Measurements from ENCODE around the gene DOCK6.

The DOCK6 gene

GRCh38 chr19:11202488-11203193 lies 59.7 kb downstream of the DOCK6 start:
- H3K4me3 ChIP-seq (ENCODE audit: low read depth, low read length) = no peak overlapping the region
- TF ChIP-seq CTCF (IDR thresholded peaks at IDR 0.05; ENCODE audit: borderline replicate concordance, insufficient read depth, low read depth, low read length) = no peak

GRCh38 chr19:11201791-11202190 lies 60.5 kb downstream of the DOCK6 start:
- H3K4me3 ChIP-seq (ENCODE audit: low read depth, low read length) = no peak overlapping the region
- TF ChIP-seq CTCF (IDR thresholded peaks at IDR 0.05; ENCODE audit: borderline replicate concordance, insufficient read depth, low read depth, low read length) = no peak

GRCh38 chr19:11200931-11201330 lies 61.4 kb downstream of the DOCK6 start:
- TF ChIP-seq CTCF (IDR thresholded peaks at IDR 0.05; ENCODE audit: borderline replicate concordance, insufficient read depth, low read depth, low read length) = no peak
- H3K4me3 ChIP-seq (ENCODE audit: low read depth, low read length) = no peak overlapping the region

- TF ChIP-seq CTCF (IDR thresholded peaks at IDR 0.05; ENCODE audit: borderline replicate concordance, insufficient read depth, low read depth, low read length) = no peak
- no peak overlapping the region for H3K4me3 ChIP-seq (ENCODE audit: low read depth, low read length)
These were observed 62.2 kb downstream of the DOCK6 start for GRCh38 chr19:11200015-11200574.

GRCh38 chr19:11199517-11199916 lies 62.8 kb downstream of the DOCK6 start:
- TF ChIP-seq CTCF (IDR thresholded peaks at IDR 0.05; ENCODE audit: borderline replicate concordance, insufficient read depth, low read depth, low read length) = no peak
- no peak overlapping the region for H3K4me3 ChIP-seq (ENCODE audit: low read depth, low read length)

GRCh38 chr19:11198769-11199424 lies 63.4 kb downstream of the DOCK6 start:
- TF ChIP-seq CTCF (IDR thresholded peaks at IDR 0.05; ENCODE audit: borderline replicate concordance, insufficient read depth, low read depth, low read length) = no peak
- no peak overlapping the region for H3K4me3 ChIP-seq (ENCODE audit: low read depth, low read length)

GRCh38 chr19:11198175-11198534 lies 64.2 kb downstream of the DOCK6 start:
- H3K4me3 ChIP-seq (ENCODE audit: low read depth, low read length) = no peak overlapping the region

More at GRCh38 chr19:11198175-11198534, 64.2 kb downstream of the DOCK6 start:
- no peak for TF ChIP-seq CTCF (IDR thresholded peaks at IDR 0.05; ENCODE audit: borderline replicate concordance, insufficient read depth, low read depth, low read length)
